ENCODE measurements around the gene PID1. TPM values are rescaled to one million over a fixed set of nuclear protein-coding genes. Genes with fewer than 3 reads are reported as not detected.

The PID1 gene
- total and polyA plus RNA-seq, 2 donors (not counting 1 experiment from before 2014, with no cell fraction given) = 0.10 TPM; not detected in 1

- ATAC-seq (ENCODE audit: low read depth) (no peak), DNase-seq (no peak)
- Histone ChIP-seq H3K27ac (ENCODE audit: low read length in 2 of 2) (no peak overlapping the region), H3K9me3 (ENCODE audit: control extremely low read depth in 1 of 3, control insufficient read depth in 2 of 3, insufficient read depth in 1 of 3, low read length in 2 of 3) (no peaks in the 10 kb centered on the region), H3K36me3 (replicated peaks in 1 of 2; ENCODE audit: control extremely low read depth in 1 of 2, control insufficient read depth in 1 of 2, extremely low read depth in 1 of 2, insufficient read depth in 2 of 2, low read length in 1 of 2) (no peaks in the 10 kb centered on the region), H3K9ac (ENCODE audit: low read length) (no peak overlapping the region), H3K4me3 (ENCODE audit: control extremely low read depth in 1 of 5, extremely low read depth in 1 of 5, insufficient read depth in 1 of 5, low read depth in 2 of 5, low read length in 4 of 5) (no peak overlapping the region), H3K27me3 (replicated peaks in 1 of 4; ENCODE audit: control extremely low read depth in 1 of 4, control insufficient read depth in 3 of 4, insufficient read depth in 4 of 4, low read length in 3 of 4) (no peaks in the 10 kb centered on the region), H3K4me1 (ENCODE audit: control insufficient read depth in 2 of 2, insufficient read depth in 2 of 2, low read length in 2 of 2) (no peaks in the 10 kb centered on the region), H2AFZ (ENCODE audit: insufficient read depth, low read depth, low read length, poor library complexity, severe bottlenecking) (no peak overlapping the region), H3K4me2 (replicated peaks; ENCODE audit: low read depth, low read length, poor library complexity, severe bottlenecking) (no peak overlapping the region), H3K79me2 (ENCODE audit: control insufficient read depth, insufficient read depth, low read length) (no peaks in the 10 kb centered on the region), H4K20me1 (ENCODE audit: control insufficient read depth, insufficient read depth, low read length, poor library complexity, severe bottlenecking) (no peaks in the 10 kb centered on the region)
- TF ChIP-seq CTCF (IDR thresholded peaks at IDR 0.05) (no peak), EZH2 (IDR thresholded peaks at IDR 0.05; ENCODE audit: borderline replicate concordance, insufficient read depth, low read depth, low read length, poor library complexity, severe bottlenecking) (no peak)
- POLR2A ChIA-PET = no interaction called here
- CTCF ChIA-PET = no interaction called here
- no peaks in the 10 kb centered on the region for H3K9me3 Mint-ChIP-seq (ENCODE audit: insufficient read depth)
- WGBS (ENCODE audit: insufficient coverage) = 44% methylated on average over 1 of the region's 2 CpGs
- intact Hi-C loops (cut with micrococcal nuclease) = no loop called here
- no peak overlapping the region for H3K4me3 Mint-ChIP-seq
- H3K4me1 Mint-ChIP-seq = no peaks in the 10 kb centered on the region
- H3K27ac Mint-ChIP-seq = no peak overlapping the region
- H3K27me3 Mint-ChIP-seq = no peaks in the 10 kb centered on the region
Observed at GRCh38 chr2:229164545-229165249, 106.4 kb downstream of the PID1 start.

GRCh38 chr2:229163893-229164292 is 107.2 kb downstream of the PID1 start:
- H3K27ac Mint-ChIP-seq = no peak overlapping the region
- Histone ChIP-seq H3K4me2 (replicated peaks; ENCODE audit: low read depth, low read length, poor library complexity, severe bottlenecking) (no peak overlapping the region), H3K4me1 (ENCODE audit: control insufficient read depth in 2 of 2, insufficient read depth in 2 of 2, low read length in 2 of 2) (no peaks in the 10 kb centered on the region), H4K20me1 (ENCODE audit: control insufficient read depth, insufficient read depth, low read length, poor library complexity, severe bottlenecking) (no peaks in the 10 kb centered on the region), H3K9me3 (ENCODE audit: control extremely low read depth in 1 of 3, control insufficient read depth in 2 of 3, insufficient read depth in 1 of 3, low read length in 2 of 3) (no peaks in the 10 kb centered on the region), H3K27ac (ENCODE audit: low read length in 2 of 2) (no peak overlapping the region), H3K9ac (ENCODE audit: low read length) (no peak overlapping the region), H3K27me3 (replicated peaks in 1 of 4; ENCODE audit: control extremely low read depth in 1 of 4, control insufficient read depth in 3 of 4, insufficient read depth in 4 of 4, low read length in 3 of 4) (no peaks in the 10 kb centered on the region), H3K79me2 (ENCODE audit: control insufficient read depth, insufficient read depth, low read length) (no peaks in the 10 kb centered on the region), H3K36me3 (replicated peaks in 1 of 2; ENCODE audit: control extremely low read depth in 1 of 2, control insufficient read depth in 1 of 2, extremely low read depth in 1 of 2, insufficient read depth in 2 of 2, low read length in 1 of 2) (no peaks in the 10 kb centered on the region), H2AFZ (ENCODE audit: insufficient read depth, low read depth, low read length, poor library complexity, severe bottlenecking) (no peak overlapping the region), H3K4me3 (ENCODE audit: control extremely low read depth in 1 of 5, extremely low read depth in 1 of 5, insufficient read depth in 1 of 5, low read depth in 2 of 5, low read length in 4 of 5) (no peak overlapping the region)
- TF ChIP-seq CTCF (IDR thresholded peaks at IDR 0.05) (no peak), EZH2 (IDR thresholded peaks at IDR 0.05; ENCODE audit: borderline replicate concordance, insufficient read depth, low read depth, low read length, poor library complexity, severe bottlenecking) (no peak)
- intact Hi-C loops (cut with micrococcal nuclease) = no loop called here
- CTCF ChIA-PET = no interaction called here
- no peak for DNase-seq
- H3K9me3 Mint-ChIP-seq (ENCODE audit: insufficient read depth) = no peaks in the 10 kb centered on the region
- POLR2A ChIA-PET = no interaction called here
- WGBS (ENCODE audit: insufficient coverage) = 57% methylated on average over 1 of the region's 2 CpGs
- no peaks in the 10 kb centered on the region for H3K27me3 Mint-ChIP-seq
- no peaks in the 10 kb centered on the region for H3K4me1 Mint-ChIP-seq
- H3K4me3 Mint-ChIP-seq = no peak overlapping the region
- ATAC-seq (ENCODE audit: low read depth) = no peak
